Glomerular endothelial cell (primary cell): Measurements from ENCODE around the gene RTN4R. TPM values are rescaled to one million over a fixed set of nuclear protein-coding genes. Genes with fewer than 3 reads are reported as not detected.

Source experiments
- DNase-seq: peaks from one replicate; pipeline ENCODE4 v3.0.0-alpha.2; 2011; ENCODE audit warnings: low read depth, low spot score; ENCODE audit errors: extremely low read depth
- total RNA-seq: library from RNA; depleted of rRNA; stranded (reverse); fragments of >200 nt; gene quantifications from 2 replicates; pipeline ENCODE4 v1.2.3, GENCODE V29; 2015

The RTN4R gene
- total RNA-seq, 1 donor from 2014 or later: 1.8 TPM

GRCh38 chr22:20232237-20232598 lies 35.9 kb downstream of the RTN4R start:
- no peak for DNase-seq

GRCh38 chr22:20231514-20232236 lies 36.4 kb downstream of the RTN4R start:
- DNase-seq: no peak

GRCh38 chr22:20230777-20231420 lies 37.2 kb downstream of the RTN4R start:
- no peak for DNase-seq

- DNase-seq: no peak
These were observed 38.0 kb downstream of the RTN4R start for GRCh38 chr22:20229916-20230775.

- DNase-seq: no peak
These were observed 39.2 kb downstream of the RTN4R start for GRCh38 chr22:20228939-20229272.

- no peak for DNase-seq
These were observed 39.8 kb downstream of the RTN4R start for GRCh38 chr22:20228055-20228938.

GRCh38 chr22:20227363-20227762 lies 40.8 kb downstream of the RTN4R start:
- no peak for DNase-seq

GRCh38 chr22:20226760-20227350 lies 41.3 kb downstream of the RTN4R start:
- no peak for DNase-seq

- DNase-seq: no peak
These were observed 41.9 kb downstream of the RTN4R start for GRCh38 chr22:20226077-20226716.

- DNase-seq: no peak
These were observed 42.5 kb downstream of the RTN4R start for GRCh38 chr22:20225693-20225966.

- DNase-seq: no peak
These were observed 43.0 kb downstream of the RTN4R start for GRCh38 chr22:20224917-20225692.

- no peak for DNase-seq
These were observed 43.9 kb downstream of the RTN4R start for GRCh38 chr22:20224256-20224626.

- no peak for DNase-seq
These were observed 44.5 kb downstream of the RTN4R start for GRCh38 chr22:20223421-20224255.

GRCh38 chr22:20222764-20223420 lies 45.2 kb downstream of the RTN4R start:
- DNase-seq: no peak

GRCh38 chr22:20221421-20222340 lies 46.4 kb downstream of the RTN4R start:
- no peak for DNase-seq

- no peak for DNase-seq
These were observed 47.5 kb downstream of the RTN4R start for GRCh38 chr22:20220629-20221026.
